WTC11 (cell line): ENCODE results near the gene RASAL2. TPM values are rescaled to one million over a fixed set of nuclear protein-coding genes. Genes with fewer than 3 reads are reported as not detected.

Experiments used
- ATAC-seq: fragments of 200-7000 bp; cut with Tn5 transposase; 2 replicates; pipeline ENCODE4 v1.10.0; 2021; ENCODE audit warnings: mild to moderate bottlenecking, moderate library complexity
- CTCF ChIA-PET: fragments of 300-600 bp; sonication (Branson Sonifier 250); formaldehyde crosslinking; loops from one replicate; lab custom pipeline; 2021; ENCODE audit warnings: antibody characterized with exemption; lab: Charles Lee
- POLR2A ChIA-PET: fragments of 350-600 bp; sonication (Branson Sonifier 250); formaldehyde crosslinking; loops from one replicate; lab custom pipeline; 2021; ENCODE audit warnings: antibody characterized with exemption; lab: Charles Lee
- DNase-seq: peaks from one replicate; pipeline ENCODE4 v3.0.0; 2021; ENCODE audit warnings: low spot score
- H3K27ac Mint-ChIP-seq: 2 replicates; pipeline ENCODE4 v1.8.0; 2021; ENCODE audit warnings: mixed read lengths
- H3K27me3 Mint-ChIP-seq: 2 replicates; pipeline ENCODE4 v1.8.0; 2021; ENCODE audit warnings: low read depth, mild to moderate bottlenecking, moderate library complexity, mixed read lengths
- H3K36me3 Mint-ChIP-seq: 2 replicates; pipeline ENCODE4 v1.8.0; 2021; ENCODE audit warnings: mixed read lengths
- H3K4me1 Mint-ChIP-seq: 2 replicates; pipeline ENCODE4 v1.8.0; 2022; ENCODE audit warnings: mixed read lengths
- H3K4me3 Mint-ChIP-seq: 2 replicates; pipeline ENCODE4 v1.8.0; 2021; ENCODE audit warnings: mild to moderate bottlenecking, moderate library complexity, mixed read lengths
- H3K9me3 Mint-ChIP-seq: 2 replicates; pipeline ENCODE4 v1.8.0; 2021; ENCODE audit warnings: mixed read lengths
- CREB1 ChIP-seq: sonication (generic); formaldehyde crosslinking; IDR thresholded peaks from 2 replicates; pipeline ENCODE4 v1.8.0; 2023; ENCODE audit warnings: mild to moderate bottlenecking, missing genetic modification reagents
- CTCF ChIP-seq: fragments of 200-600 bp; IDR thresholded peaks from 2 replicates; pipeline ENCODE4 v1.8.0; 2022; ENCODE audit warnings: antibody characterized with exemption
- ELF4 ChIP-seq: sonication (generic); formaldehyde crosslinking; IDR thresholded peaks from 2 replicates; pipeline ENCODE4 v1.8.1; 2022; ENCODE audit warnings: low read depth, mild to moderate bottlenecking, moderate library complexity, missing genetic modification reagents
- FOXK1 ChIP-seq: sonication (generic); formaldehyde crosslinking; IDR thresholded peaks from 2 replicates; pipeline ENCODE4 v1.8.0; 2022; ENCODE audit warnings: mild to moderate bottlenecking, moderate library complexity, missing genetic modification reagents
- FOXP1 ChIP-seq: sonication (generic); formaldehyde crosslinking; IDR thresholded peaks from 2 replicates; pipeline ENCODE4 v1.8.0; 2022; ENCODE audit warnings: missing genetic modification reagents, mild to moderate bottlenecking, moderate library complexity, borderline replicate concordance
- HMGA2 ChIP-seq: fragments of 250-450 bp; sonication (Bioruptor Pico); IDR thresholded peaks from 2 replicates; pipeline ENCODE4 v1.4.0; 2021; ENCODE audit warnings: mild to moderate bottlenecking, moderate library complexity
- HMGXB4 ChIP-seq: sonication (generic); formaldehyde crosslinking; IDR thresholded peaks from 2 replicates; pipeline ENCODE4 v1.8.1; 2023; ENCODE audit warnings: mild to moderate bottlenecking, moderate library complexity, missing genetic modification reagents
- IRF2 ChIP-seq: sonication (generic); formaldehyde crosslinking; IDR thresholded peaks from 2 replicates; pipeline ENCODE4 v1.8.0; 2022; ENCODE audit warnings: low read depth, missing genetic modification reagents, borderline replicate concordance
- NFATC4 ChIP-seq: fragments of 250-450 bp; sonication (Bioruptor Pico); IDR thresholded peaks from 2 replicates; pipeline ENCODE4 v1.9.0; 2021; ENCODE audit warnings: mild to moderate bottlenecking
- NR1H2 ChIP-seq: sonication (generic); formaldehyde crosslinking; IDR thresholded peaks from 2 replicates; pipeline ENCODE4 v1.9.0; 2021; ENCODE audit warnings: mild to moderate bottlenecking, moderate library complexity, missing genetic modification reagents
- NR3C1 ChIP-seq: sonication (generic); formaldehyde crosslinking; conservative IDR thresholded peaks from 2 replicates; pipeline ENCODE4 v1.8.1; 2023; ENCODE audit warnings: low read depth, mild to moderate bottlenecking, missing genetic modification reagents
- RORB ChIP-seq: fragments of 250-450 bp; sonication (Bioruptor Pico); IDR thresholded peaks from 2 replicates; pipeline ENCODE4 v1.9.0; 2021; ENCODE audit warnings: mild to moderate bottlenecking
- SP1 ChIP-seq: sonication (generic); formaldehyde crosslinking; conservative IDR thresholded peaks from 2 replicates; pipeline ENCODE4 v1.8.1; 2022; ENCODE audit warnings: missing genetic modification reagents
- ZBTB21 ChIP-seq: sonication (generic); formaldehyde crosslinking; IDR thresholded peaks from 2 replicates; pipeline ENCODE4 v1.8.1; 2023; ENCODE audit warnings: mild to moderate bottlenecking, missing genetic modification reagents, borderline replicate concordance
- total RNA-seq: library from RNA; stranded (reverse); gene quantifications from 3 replicates; pipeline ENCODE4 v1.2.3, GENCODE V29; 2021
- TF ChIP-seq, protein P1 (sequence below): fragments of 250-450 bp; sonication (Bioruptor Pico); IDR thresholded peaks from 2 replicates; pipeline ENCODE4 v1.9.0; 2021; ENCODE audit warnings: mild to moderate bottlenecking, borderline replicate concordance
- TF ChIP-seq, protein P2 (sequence below): sonication (generic); formaldehyde crosslinking; IDR thresholded peaks from 2 replicates; pipeline ENCODE4 v1.8.1; 2023; ENCODE audit warnings: mild to moderate bottlenecking, missing genetic modification reagents, moderate library complexity
- TF ChIP-seq, protein P3 (sequence below): sonication (generic); formaldehyde crosslinking; IDR thresholded peaks from 2 replicates; pipeline ENCODE4 v1.8.0; 2023; ENCODE audit warnings: mild to moderate bottlenecking, missing genetic modification reagents
- TF ChIP-seq, protein P4 (sequence below): sonication (generic); formaldehyde crosslinking; conservative IDR thresholded peaks from 2 replicates; pipeline ENCODE4 v1.8.1; 2023; ENCODE audit warnings: mild to moderate bottlenecking, low read depth, missing genetic modification reagents, moderate library complexity

The RASAL2 gene
- total RNA-seq, 1 experiment from 2014 or later: 29.5 TPM

DNA sequence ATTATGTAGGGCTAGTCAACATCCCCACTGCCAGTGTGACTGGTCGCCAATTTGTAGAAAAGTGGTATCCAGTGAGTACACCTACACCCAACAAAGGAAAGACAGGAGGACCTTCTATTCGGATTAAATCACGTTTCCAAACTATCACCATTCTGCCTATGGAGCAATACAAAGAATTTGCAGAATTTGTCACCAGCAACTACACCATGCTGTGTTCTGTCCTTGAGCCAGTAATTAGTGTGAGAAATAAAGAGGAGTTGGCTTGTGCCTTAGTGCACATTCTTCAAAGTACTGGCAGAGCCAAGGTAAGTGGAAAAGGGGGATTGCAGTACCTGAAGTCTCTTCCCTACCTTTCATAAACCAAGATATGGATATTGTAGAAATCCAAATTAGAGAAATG is 349.0 kb downstream of the RASAL2 start:
- ChIA-PET POLR2A (interaction anchor here (0.6 kb wide), 2 partner anchors 30 to 416 kb away, joined by 3 to 4 read pairs; no protein-coding TSS in a partner anchor), CTCF (no interaction called here)
- no peaks in the 10 kb centered on the region for H3K27me3 Mint-ChIP-seq
- no peak for TF ChIP-seq IRF2 (CRISPR knock-in tag)
- TF ChIP-seq, protein P1, sequence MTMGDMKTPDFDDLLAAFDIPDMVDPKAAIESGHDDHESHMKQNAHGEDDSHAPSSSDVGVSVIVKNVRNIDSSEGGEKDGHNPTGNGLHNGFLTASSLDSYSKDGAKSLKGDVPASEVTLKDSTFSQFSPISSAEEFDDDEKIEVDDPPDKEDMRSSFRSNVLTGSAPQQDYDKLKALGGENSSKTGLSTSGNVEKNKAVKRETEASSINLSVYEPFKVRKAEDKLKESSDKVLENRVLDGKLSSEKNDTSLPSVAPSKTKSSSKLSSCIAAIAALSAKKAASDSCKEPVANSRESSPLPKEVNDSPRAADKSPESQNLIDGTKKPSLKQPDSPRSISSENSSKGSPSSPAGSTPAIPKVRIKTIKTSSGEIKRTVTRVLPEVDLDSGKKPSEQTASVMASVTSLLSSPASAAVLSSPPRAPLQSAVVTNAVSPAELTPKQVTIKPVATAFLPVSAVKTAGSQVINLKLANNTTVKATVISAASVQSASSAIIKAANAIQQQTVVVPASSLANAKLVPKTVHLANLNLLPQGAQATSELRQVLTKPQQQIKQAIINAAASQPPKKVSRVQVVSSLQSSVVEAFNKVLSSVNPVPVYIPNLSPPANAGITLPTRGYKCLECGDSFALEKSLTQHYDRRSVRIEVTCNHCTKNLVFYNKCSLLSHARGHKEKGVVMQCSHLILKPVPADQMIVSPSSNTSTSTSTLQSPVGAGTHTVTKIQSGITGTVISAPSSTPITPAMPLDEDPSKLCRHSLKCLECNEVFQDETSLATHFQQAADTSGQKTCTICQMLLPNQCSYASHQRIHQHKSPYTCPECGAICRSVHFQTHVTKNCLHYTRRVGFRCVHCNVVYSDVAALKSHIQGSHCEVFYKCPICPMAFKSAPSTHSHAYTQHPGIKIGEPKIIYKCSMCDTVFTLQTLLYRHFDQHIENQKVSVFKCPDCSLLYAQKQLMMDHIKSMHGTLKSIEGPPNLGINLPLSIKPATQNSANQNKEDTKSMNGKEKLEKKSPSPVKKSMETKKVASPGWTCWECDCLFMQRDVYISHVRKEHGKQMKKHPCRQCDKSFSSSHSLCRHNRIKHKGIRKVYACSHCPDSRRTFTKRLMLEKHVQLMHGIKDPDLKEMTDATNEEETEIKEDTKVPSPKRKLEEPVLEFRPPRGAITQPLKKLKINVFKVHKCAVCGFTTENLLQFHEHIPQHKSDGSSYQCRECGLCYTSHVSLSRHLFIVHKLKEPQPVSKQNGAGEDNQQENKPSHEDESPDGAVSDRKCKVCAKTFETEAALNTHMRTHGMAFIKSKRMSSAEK (CRISPR knock-in tag): no peak
- no peak for TF ChIP-seq FOXP1 (CRISPR knock-in tag)
- no peak for TF ChIP-seq NR3C1 (CRISPR knock-in tag)
- TF ChIP-seq RORB (CRISPR knock-in tag): no peak
- no peak for TF ChIP-seq FOXK1 (CRISPR knock-in tag)
- TF ChIP-seq NFATC4 (CRISPR knock-in tag): no peak
- TF ChIP-seq ELF4 (CRISPR knock-in tag): no peak
- TF ChIP-seq, protein P2, sequence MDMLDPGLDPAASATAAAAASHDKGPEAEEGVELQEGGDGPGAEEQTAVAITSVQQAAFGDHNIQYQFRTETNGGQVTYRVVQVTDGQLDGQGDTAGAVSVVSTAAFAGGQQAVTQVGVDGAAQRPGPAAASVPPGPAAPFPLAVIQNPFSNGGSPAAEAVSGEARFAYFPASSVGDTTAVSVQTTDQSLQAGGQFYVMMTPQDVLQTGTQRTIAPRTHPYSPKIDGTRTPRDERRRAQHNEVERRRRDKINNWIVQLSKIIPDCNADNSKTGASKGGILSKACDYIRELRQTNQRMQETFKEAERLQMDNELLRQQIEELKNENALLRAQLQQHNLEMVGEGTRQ (CRISPR knock-in tag): no peak
- no peak for TF ChIP-seq HMGXB4 (CRISPR knock-in tag)
- TF ChIP-seq CREB1 (CRISPR knock-in tag): no peak
- TF ChIP-seq, protein P3, sequence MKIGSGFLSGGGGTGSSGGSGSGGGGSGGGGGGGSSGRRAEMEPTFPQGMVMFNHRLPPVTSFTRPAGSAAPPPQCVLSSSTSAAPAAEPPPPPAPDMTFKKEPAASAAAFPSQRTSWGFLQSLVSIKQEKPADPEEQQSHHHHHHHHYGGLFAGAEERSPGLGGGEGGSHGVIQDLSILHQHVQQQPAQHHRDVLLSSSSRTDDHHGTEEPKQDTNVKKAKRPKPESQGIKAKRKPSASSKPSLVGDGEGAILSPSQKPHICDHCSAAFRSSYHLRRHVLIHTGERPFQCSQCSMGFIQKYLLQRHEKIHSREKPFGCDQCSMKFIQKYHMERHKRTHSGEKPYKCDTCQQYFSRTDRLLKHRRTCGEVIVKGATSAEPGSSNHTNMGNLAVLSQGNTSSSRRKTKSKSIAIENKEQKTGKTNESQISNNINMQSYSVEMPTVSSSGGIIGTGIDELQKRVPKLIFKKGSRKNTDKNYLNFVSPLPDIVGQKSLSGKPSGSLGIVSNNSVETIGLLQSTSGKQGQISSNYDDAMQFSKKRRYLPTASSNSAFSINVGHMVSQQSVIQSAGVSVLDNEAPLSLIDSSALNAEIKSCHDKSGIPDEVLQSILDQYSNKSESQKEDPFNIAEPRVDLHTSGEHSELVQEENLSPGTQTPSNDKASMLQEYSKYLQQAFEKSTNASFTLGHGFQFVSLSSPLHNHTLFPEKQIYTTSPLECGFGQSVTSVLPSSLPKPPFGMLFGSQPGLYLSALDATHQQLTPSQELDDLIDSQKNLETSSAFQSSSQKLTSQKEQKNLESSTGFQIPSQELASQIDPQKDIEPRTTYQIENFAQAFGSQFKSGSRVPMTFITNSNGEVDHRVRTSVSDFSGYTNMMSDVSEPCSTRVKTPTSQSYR (CRISPR knock-in tag): no peak
- no peak for TF ChIP-seq HMGA2
- no peak for DNase-seq
- H3K36me3 Mint-ChIP-seq: peaks cover 25% of the 10 kb centered on the region
- peaks cover 5% of the 10 kb centered on the region for H3K4me1 Mint-ChIP-seq
- no peak overlapping the region for H3K4me3 Mint-ChIP-seq
- no peak for ATAC-seq
- no peaks in the 10 kb centered on the region for H3K9me3 Mint-ChIP-seq
- H3K27ac Mint-ChIP-seq: no peak overlapping the region

- Mint-ChIP-seq H3K9me3 (no peaks in the 10 kb centered on the region), H3K27me3 (no peaks in the 10 kb centered on the region), H3K4me1 (peaks cover 4% of the 10 kb centered on the region; the same call in 1 of the 2 replicates), H3K36me3 (peaks cover 4% of the 10 kb centered on the region), H3K4me3 (no peak overlapping the region), H3K27ac (no peak overlapping the region)
- ATAC-seq: no peak
- CTCF ChIA-PET: interaction anchor here (1.5 kb wide), 1 partner anchor 50 kb away, joined by 3 read pairs; no protein-coding TSS in a partner anchor
- POLR2A ChIA-PET: no interaction called here
- DNase-seq: no peak
- TF ChIP-seq RORB (CRISPR knock-in tag) (no peak), ZBTB21 (CRISPR knock-in tag) (no peak), SP1 (no peak), NR1H2 (CRISPR knock-in tag) (no peak), CTCF (no peak)
- TF ChIP-seq, protein P4, sequence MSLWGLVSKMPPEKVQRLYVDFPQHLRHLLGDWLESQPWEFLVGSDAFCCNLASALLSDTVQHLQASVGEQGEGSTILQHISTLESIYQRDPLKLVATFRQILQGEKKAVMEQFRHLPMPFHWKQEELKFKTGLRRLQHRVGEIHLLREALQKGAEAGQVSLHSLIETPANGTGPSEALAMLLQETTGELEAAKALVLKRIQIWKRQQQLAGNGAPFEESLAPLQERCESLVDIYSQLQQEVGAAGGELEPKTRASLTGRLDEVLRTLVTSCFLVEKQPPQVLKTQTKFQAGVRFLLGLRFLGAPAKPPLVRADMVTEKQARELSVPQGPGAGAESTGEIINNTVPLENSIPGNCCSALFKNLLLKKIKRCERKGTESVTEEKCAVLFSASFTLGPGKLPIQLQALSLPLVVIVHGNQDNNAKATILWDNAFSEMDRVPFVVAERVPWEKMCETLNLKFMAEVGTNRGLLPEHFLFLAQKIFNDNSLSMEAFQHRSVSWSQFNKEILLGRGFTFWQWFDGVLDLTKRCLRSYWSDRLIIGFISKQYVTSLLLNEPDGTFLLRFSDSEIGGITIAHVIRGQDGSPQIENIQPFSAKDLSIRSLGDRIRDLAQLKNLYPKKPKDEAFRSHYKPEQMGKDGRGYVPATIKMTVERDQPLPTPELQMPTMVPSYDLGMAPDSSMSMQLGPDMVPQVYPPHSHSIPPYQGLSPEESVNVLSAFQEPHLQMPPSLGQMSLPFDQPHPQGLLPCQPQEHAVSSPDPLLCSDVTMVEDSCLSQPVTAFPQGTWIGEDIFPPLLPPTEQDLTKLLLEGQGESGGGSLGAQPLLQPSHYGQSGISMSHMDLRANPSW: no peak
Observed at GRCh38 chr1:178450871-178451270, 357.0 kb downstream of the RASAL2 start.
